C4-2B (cell line): ENCODE results near the gene IQSEC2.

ENCODE experiments used
- ZFX ChIP-seq: fragments of 450-650 bp; IDR thresholded peaks from 2 replicates; pipeline ENCODE4 v1.6.1; 2017
- TF ChIP-seq, protein P1 (sequence below): fragments of 450-650 bp; conservative IDR thresholded peaks from 2 replicates; pipeline ENCODE4 v1.5.1; 2017; ENCODE audit warnings: mild to moderate bottlenecking

DNA sequence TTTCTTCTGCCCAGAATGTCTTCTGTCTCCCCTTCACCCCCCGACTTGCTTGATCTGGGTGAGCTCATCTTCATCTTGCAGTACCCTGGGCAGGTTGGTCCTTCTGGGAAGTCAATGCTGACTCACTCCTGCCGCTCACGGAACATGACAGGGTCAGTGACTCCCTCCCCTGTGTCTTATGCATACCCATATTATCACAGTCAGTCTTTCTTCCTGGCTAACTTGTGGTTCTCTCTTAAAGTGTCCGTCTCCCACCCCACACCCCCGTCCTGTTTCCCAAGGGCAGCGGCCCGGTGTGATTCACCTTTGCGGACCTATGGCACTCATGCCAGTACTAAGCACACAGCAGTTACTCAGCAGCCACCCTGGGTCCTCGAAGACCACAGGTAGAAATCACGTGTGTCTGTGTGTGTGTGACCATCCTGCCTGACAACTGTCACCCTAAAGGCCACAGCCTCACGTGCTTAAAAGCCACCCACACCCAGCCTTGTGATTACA is 17.7 kb downstream of the IQSEC2 start:
- TF ChIP-seq, protein P1, sequence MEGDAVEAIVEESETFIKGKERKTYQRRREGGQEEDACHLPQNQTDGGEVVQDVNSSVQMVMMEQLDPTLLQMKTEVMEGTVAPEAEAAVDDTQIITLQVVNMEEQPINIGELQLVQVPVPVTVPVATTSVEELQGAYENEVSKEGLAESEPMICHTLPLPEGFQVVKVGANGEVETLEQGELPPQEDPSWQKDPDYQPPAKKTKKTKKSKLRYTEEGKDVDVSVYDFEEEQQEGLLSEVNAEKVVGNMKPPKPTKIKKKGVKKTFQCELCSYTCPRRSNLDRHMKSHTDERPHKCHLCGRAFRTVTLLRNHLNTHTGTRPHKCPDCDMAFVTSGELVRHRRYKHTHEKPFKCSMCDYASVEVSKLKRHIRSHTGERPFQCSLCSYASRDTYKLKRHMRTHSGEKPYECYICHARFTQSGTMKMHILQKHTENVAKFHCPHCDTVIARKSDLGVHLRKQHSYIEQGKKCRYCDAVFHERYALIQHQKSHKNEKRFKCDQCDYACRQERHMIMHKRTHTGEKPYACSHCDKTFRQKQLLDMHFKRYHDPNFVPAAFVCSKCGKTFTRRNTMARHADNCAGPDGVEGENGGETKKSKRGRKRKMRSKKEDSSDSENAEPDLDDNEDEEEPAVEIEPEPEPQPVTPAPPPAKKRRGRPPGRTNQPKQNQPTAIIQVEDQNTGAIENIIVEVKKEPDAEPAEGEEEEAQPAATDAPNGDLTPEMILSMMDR: no peak
- no peak for TF ChIP-seq ZFX
